K562 (cell line): Measurements from ENCODE around the gene CD52. TPM values are rescaled to one million over a fixed set of nuclear protein-coding genes. Genes with fewer than 3 reads are reported as not detected.
A peak's percentile ranks its signal among the peaks of the same experiment; 100 is the strongest.

ENCODE experiments used
- ATAC-seq: fragments of 200-7000 bp; cut with Tn5 transposase; 3 replicates; pipeline ENCODE4 v1.9.1; 2020; ENCODE audit warnings: moderate library complexity
- BruUV-seq: library from RNA; stranded (reverse); fragments of 400-500 nt; replicated peaks from 2 replicates; lab custom pipeline; 2021; lab: Mats Ljungman, UMichigan
- CTCF ChIA-PET: fragments of 300-600 bp; formaldehyde crosslinking; extraction: SDS; loops from one replicate; lab custom pipeline; 2021; ENCODE audit warnings: low intra/inter-chr PET ratio; lab: Yijun Ruan, JAX
- POLR2A ChIA-PET: fragments of 300-600, 350-650 bp; sonication (Branson Sonifier 250); formaldehyde crosslinking; extraction: SDS; loops from one replicate; lab custom pipeline; 2021; ENCODE audit warnings: antibody characterized with exemption, inconsistent platforms; lab: Yijun Ruan, JAX
- DNase-seq, 4 experiments: peaks; one replicate each; pipeline versions ENCODE4 v3.0.0 to v3.0.0-alpha.2; 2011 to 2018; ENCODE audit warnings: low spot score in 3 of 4, mixed read lengths in 3 of 4; ENCODE audit errors: extremely low read depth in 1 of 4
- FAIRE-seq: peaks from 2 replicates; lab custom pipeline; 2011; peaks lifted over from hg19 to GRCh38; lab: Jason Lieb, UNC
- H2AFZ ChIP-seq: 2 replicates; pipeline ENCODE4 v1.6.0; 2011; ENCODE audit warnings: low read depth, low read length, control low read depth, inconsistent platforms
- H3K27ac ChIP-seq: fragments of 200-600 bp; 3 replicates; pipeline ENCODE4 v1.8.0; 2011; ENCODE audit warnings: low read depth, mild to moderate bottlenecking, control low read depth, inconsistent platforms, low read length, moderate library complexity, mixed read lengths; ENCODE audit errors: extremely low read depth
- H3K27me3 ChIP-seq, 2 experiments: fragments of 300-600 bp in 1 of 2; 2 replicates in 1 of 2; 3 replicates in 1 of 2; pipeline versions ENCODE4 v1.6.0 to v1.8.0; 2011; ENCODE audit warnings: inconsistent platforms in 2 of 2, low read length in 2 of 2, mild to moderate bottlenecking in 1 of 2, mixed read lengths in 1 of 2, moderate library complexity in 1 of 2; ENCODE audit not compliant: control insufficient read depth in 2 of 2, insufficient read depth in 2 of 2
- H3K36me3 ChIP-seq: fragments of 300-600 bp; 3 replicates; pipeline ENCODE4 v1.8.0; 2011; ENCODE audit warnings: mild to moderate bottlenecking, low read length, inconsistent platforms; ENCODE audit not compliant: control insufficient read depth, insufficient read depth
- H3K4me1 ChIP-seq, 2 experiments: fragments of 200-600 bp in 1 of 2; replicated peaks in 1 of 2; 2 replicates in 1 of 2; 3 replicates in 1 of 2; pipeline versions ENCODE4 v1.5.1 to v1.8.0; 2011; ENCODE audit warnings: inconsistent platforms in 2 of 2, low read length in 2 of 2, mild to moderate bottlenecking in 1 of 2, mixed read lengths in 1 of 2, moderate library complexity in 1 of 2; ENCODE audit not compliant: control insufficient read depth in 2 of 2, insufficient read depth in 2 of 2
- H3K4me2 ChIP-seq: 2 replicates; pipeline ENCODE4 v1.6.1; 2011; ENCODE audit warnings: low read length, control low read depth, inconsistent platforms, mixed read lengths; ENCODE audit not compliant: insufficient read depth
- H3K4me3 ChIP-seq: fragments of 200-600 bp; sonication (generic), shearing (Covaris generic); 2 replicates; pipeline ENCODE4 v1.5.1; 2016; ENCODE audit warnings: control low read depth, inconsistent platforms
- H3K79me2 ChIP-seq: fragments of 200-600 bp; 3 replicates; pipeline ENCODE4 v1.8.0; 2011; ENCODE audit warnings: low read length, inconsistent platforms; ENCODE audit not compliant: control insufficient read depth, insufficient read depth
- H3K9ac ChIP-seq, 2 experiments: 2 replicates each; pipeline versions ENCODE4 v1.6.0 to v1.6.1; 2011; ENCODE audit warnings: low read depth in 2 of 2, low read length in 2 of 2, control low read depth in 1 of 2, inconsistent platforms in 1 of 2, mild to moderate bottlenecking in 1 of 2, mixed read lengths in 1 of 2; ENCODE audit not compliant: insufficient read depth in 1 of 2
- H3K9me1 ChIP-seq: one replicate; pipeline ENCODE4 v1.6.0; 2011; ENCODE audit warnings: inconsistent platforms, mild to moderate bottlenecking, low read length, moderate library complexity; ENCODE audit not compliant: control insufficient read depth, insufficient read depth
- H3K9me3 ChIP-seq: replicated peaks from 2 replicates; pipeline ENCODE4 v1.5.1; 2011; ENCODE audit warnings: low read depth, low read length, inconsistent platforms; ENCODE audit not compliant: control insufficient read depth, insufficient read depth
- H4K20me1 ChIP-seq: replicated peaks from 2 replicates; pipeline ENCODE4 v1.6.1; 2011; ENCODE audit warnings: low read length, inconsistent platforms, mixed read lengths; ENCODE audit not compliant: control insufficient read depth, insufficient read depth
- ARHGAP35 ChIP-seq: fragments of 450-650 bp; IDR thresholded peaks from 2 replicates; pipeline ENCODE4 v1.6.1; 2018; ENCODE audit not compliant: partially characterized antibody
- ARID3A ChIP-seq: IDR thresholded peaks from 2 replicates; pipeline ENCODE4 v1.6.1; 2012; ENCODE audit warnings: low read depth, low read length, improper control_type of control experiment, borderline replicate concordance
- CBX1 ChIP-seq: sonication (generic); IDR thresholded peaks from 2 replicates; pipeline ENCODE4 v1.6.1; 2016; ENCODE audit warnings: antibody characterized with exemption, low read depth, mild to moderate bottlenecking
- FOS ChIP-seq: IDR thresholded peaks from 3 replicates; pipeline ENCODE4 v1.6.1; 2011; ENCODE audit not compliant: insufficient read length; ENCODE audit errors: extremely low read depth
- MAFK ChIP-seq: IDR thresholded peaks from 2 replicates; pipeline ENCODE4 v1.6.1; 2011; ENCODE audit warnings: low read length, improper control_type of control experiment
- MAX ChIP-seq: sonication (generic); formaldehyde crosslinking; IDR thresholded peaks from 2 replicates; pipeline ENCODE4 v1.9.0; 2022; ENCODE audit warnings: mild to moderate bottlenecking, missing genetic modification reagents
- NR2F6 ChIP-seq: fragments of 450-650 bp; formaldehyde crosslinking; IDR thresholded peaks from 2 replicates; pipeline ENCODE4 v1.4.0; 2020; ENCODE audit warnings: mild to moderate bottlenecking
- POLR2B ChIP-seq: fragments of 450-650 bp; IDR thresholded peaks from 2 replicates; pipeline ENCODE4 v1.6.1; 2018; ENCODE audit warnings: low read depth; ENCODE audit not compliant: partially characterized antibody
- SIRT6 ChIP-seq: IDR thresholded peaks from one replicate; pipeline ENCODE4 v1.6.1; 2012; ENCODE audit warnings: low read depth, mild to moderate bottlenecking, control low read depth, inconsistent platforms, low read length, moderate library complexity
- ZBTB11 ChIP-seq, 3 experiments: fragments of 200-800 bp in 1 of 3; fragments of 250-450 bp in 1 of 3; fragments of 450-650 bp in 1 of 3; sonication (Bioruptor Pico) in 1 of 3; sonication (Bioruptor generic) in 1 of 3; formaldehyde crosslinking in 1 of 3; IDR thresholded peaks; 2 replicates each; pipeline versions ENCODE4 v1.6.1 to v1.8.0; 2016 to 2022; ENCODE audit warnings: mild to moderate bottlenecking in 2 of 3, missing genetic modification characterization in 2 of 3, missing compliant biosample characterization in 1 of 3, moderate library complexity in 1 of 3
- ZNF280A ChIP-seq: fragments of 450-650 bp; IDR thresholded peaks from 2 replicates; pipeline ENCODE4 v1.6.1; 2018; ENCODE audit warnings: mild to moderate bottlenecking, low read depth; ENCODE audit not compliant: partially characterized antibody
- ZNF449 ChIP-seq: fragments of 250-450 bp; sonication (Bioruptor Pico); IDR thresholded peaks from 2 replicates; pipeline ENCODE4 v1.8.0; 2022; ENCODE audit warnings: moderate library complexity, mild to moderate bottlenecking, inconsistent platforms
- ZNF780A ChIP-seq: fragments of 250-450 bp; sonication (Bioruptor Pico); IDR thresholded peaks from 2 replicates; pipeline ENCODE4 v1.5.0; 2021; ENCODE audit warnings: mild to moderate bottlenecking
- WGBS: fragments of 100-300 bp; shearing (Covaris generic); methylation state at CpG from one replicate; pipeline ENCODE4 v1.1.6; 2016; ENCODE audit warnings: low coverage, mixed read lengths; ENCODE audit not compliant: insufficient coverage; ENCODE audit errors: missing lambda C conversion rate; 5-methylcytosine and 5-hydroxymethylcytosine counted together
- in situ Hi-C: fragments of 300-500 bp; cut with MboI; formaldehyde crosslinking; loops from 4 replicates; pipeline ENCODE4 v1.15.0; 2018; ENCODE audit warnings: inconsistent platforms, mixed read lengths
- intact Hi-C: fragments of 100-400 bp; cut with micrococcal nuclease; formaldehyde crosslinking; loops from 2 replicates; pipeline ENCODE4 v1.14.2; 2022
- polyA plus RNA-seq, 8 experiments: library from polyadenylated mRNA; depleted of rRNA in 4 of 8; stranded (reverse) in 5 of 8; unstranded in 3 of 8; fragments of >200 nt; fragmentation: Nextera tagmentation in 2 of 8; fragmentation: Illumina TruSeq in 1 of 8; extraction: Ambion mirVana in 2 of 8; extraction: Trizol in 1 of 8; gene quantifications; 2 replicates each; pipeline versions ENCODE4 v1.2.1 to v1.2.3, GENCODE V29; 2011 to 2014; ENCODE audit warnings: inconsistent platforms in 1 of 8, missing spikeins in 1 of 8
- total RNA-seq, 7 experiments: library from RNA; depleted of rRNA in 6 of 7; stranded (reverse); fragments of >200 nt in 6 of 7; fragmentation: Illumina TruSeq in 2 of 7; extraction: Trizol in 2 of 7; gene quantifications; 2 replicates each; pipeline versions ENCODE4 v1.2.1 to v1.2.3, GENCODE V29; 2011 to 2021; ENCODE audit warnings: low replicate concordance in 1 of 7

The CD52 gene
- total and polyA plus RNA-seq, 9 of the 15 experiments (the other 6 are each of a cell fraction or from before 2014, with no cell fraction given) = 34.9 to 488 (median 173) TPM

- Histone ChIP-seq H4K20me1 (no peaks in the 10 kb centered on the region), H3K4me2 (no peak overlapping the region), H3K27me3 (no peaks in the 10 kb centered on the region), H3K9me3 (no peaks in the 10 kb centered on the region), H3K36me3 (no peaks in the 10 kb centered on the region), H3K4me3 (no peak overlapping the region), H3K4me1 (peaks cover 23 to 36% of the 10 kb centered on the region in 2 experiments), H3K9me1 (no peaks in the 10 kb centered on the region), H3K9ac (peak overlapping the region in 1 of 2 experiments; percentile 3; a peak in 1 of 4 replicates), H2AFZ (peak overlapping the region; percentile 81), H3K79me2 (no peaks in the 10 kb centered on the region), H3K27ac (no peak overlapping the region)
- DNase-seq = no peak
- in situ Hi-C loops = no loop called here
- 53% methylated on average over 5 of the region's 5 CpGs for WGBS
- FAIRE-seq = peak; percentile 67
- no peak for ATAC-seq
- intact Hi-C loops = no loop called here
- POLR2A ChIA-PET = interaction anchor here (1.6 kb wide), 1 partner anchor 25 kb away, joined by 6 read pairs; no protein-coding TSS in a partner anchor
- BruUV-seq = no TSS peak
- CTCF ChIA-PET = no interaction called here
- TF ChIP-seq MAX (CRISPR knock-in tag) (peak; percentile 16; the same call in 1 of the 2 replicates), SIRT6 (no peak), FOS (no peak), ARID3A (no peak), ARHGAP35 (peak; percentile 15), ZNF280A (no peak), ZBTB11 (CRISPR knock-in tag; IDR thresholded peaks at IDR 0.05) (no peak), CBX1 (no peak), NR2F6 (CRISPR knock-in tag) (no peak), ZNF780A (no peak), POLR2B (no peak), MAFK (no peak), ZNF449 (no peak)
These were observed 34.6 kb downstream of the CD52 start for GRCh38 chr1:26352338-26352679.
